Esophagus muscularis mucosa (tissue), 3 donors: Measurements from ENCODE around the gene QSER1.

Experiments used
- POLR2A ChIP-seq: fragments of 450-650 bp; IDR thresholded peaks from one replicate; pipeline ENCODE4 v1.6.1; 2017; ENCODE audit warnings: antibody characterized with exemption, moderate library complexity, mild to moderate bottlenecking, low read depth
- POLR2AphosphoS5 ChIP-seq, 2 donors: sonication (generic); formaldehyde crosslinking; IDR thresholded peaks; one replicate each; pipeline ENCODE4 v1.6.1; 2017; ENCODE audit warnings: antibody characterized with exemption in 2 of 2
- TF ChIP-seq, protein P1 (sequence below), 3 experiments: fragments of 200-600 bp in 2 of 3; fragments of 450-650 bp in 1 of 3; sonication (generic) in 2 of 3; IDR thresholded peaks; one replicate each; pipeline ENCODE4 v1.5.1; 2017 to 2019; ENCODE audit warnings: antibody characterized with exemption in 3 of 3, mild to moderate bottlenecking in 2 of 3, moderate library complexity in 1 of 3

DNA sequence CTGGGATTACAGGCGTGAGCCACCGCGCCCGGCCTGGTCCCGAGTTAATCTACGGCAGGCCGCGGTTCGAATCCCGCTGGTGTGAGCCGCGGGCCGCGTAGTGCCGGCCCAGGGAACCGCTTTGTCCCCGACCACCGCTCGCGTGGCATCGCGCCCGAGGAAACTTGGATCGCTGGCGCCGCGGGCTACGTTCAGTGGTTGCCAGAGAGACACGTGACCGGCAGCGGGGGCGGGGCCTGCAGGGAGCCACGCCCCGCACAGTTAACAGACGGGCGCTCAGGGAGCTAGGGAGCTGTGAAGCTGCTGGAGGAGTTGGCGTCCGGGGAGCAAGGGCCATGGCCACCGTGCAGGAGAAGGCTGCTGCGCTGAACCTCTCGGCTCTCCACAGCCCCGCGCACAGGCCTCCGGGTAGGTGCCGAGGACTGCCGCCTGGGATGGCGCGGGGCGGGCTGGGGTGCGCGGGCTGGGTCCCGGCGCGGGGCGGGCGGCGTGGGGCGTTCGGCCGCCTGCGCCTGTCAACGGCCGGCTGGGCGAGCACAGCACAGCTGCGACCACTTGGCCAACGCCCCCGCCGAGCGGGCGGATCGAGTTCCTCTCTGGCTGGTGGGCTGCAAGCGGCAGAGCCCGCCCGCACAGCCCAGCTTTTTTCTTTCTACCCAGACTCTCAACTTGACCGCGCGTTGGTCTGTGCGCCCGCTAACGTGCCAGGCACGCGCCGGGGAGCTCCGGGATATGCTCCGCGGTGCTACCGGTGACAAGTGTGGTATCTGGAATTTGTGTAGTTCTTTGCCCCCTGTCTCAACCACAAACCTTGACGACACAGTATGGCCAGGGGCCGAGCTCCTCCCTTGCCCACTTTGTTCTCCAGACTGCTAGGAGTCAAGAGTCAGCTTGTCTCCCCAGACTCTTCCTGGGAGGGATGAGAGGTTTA, 123.3 kb downstream of the QSER1 start, which contains the start of gene DEPDC7:
- TF ChIP-seq, protein P1, sequence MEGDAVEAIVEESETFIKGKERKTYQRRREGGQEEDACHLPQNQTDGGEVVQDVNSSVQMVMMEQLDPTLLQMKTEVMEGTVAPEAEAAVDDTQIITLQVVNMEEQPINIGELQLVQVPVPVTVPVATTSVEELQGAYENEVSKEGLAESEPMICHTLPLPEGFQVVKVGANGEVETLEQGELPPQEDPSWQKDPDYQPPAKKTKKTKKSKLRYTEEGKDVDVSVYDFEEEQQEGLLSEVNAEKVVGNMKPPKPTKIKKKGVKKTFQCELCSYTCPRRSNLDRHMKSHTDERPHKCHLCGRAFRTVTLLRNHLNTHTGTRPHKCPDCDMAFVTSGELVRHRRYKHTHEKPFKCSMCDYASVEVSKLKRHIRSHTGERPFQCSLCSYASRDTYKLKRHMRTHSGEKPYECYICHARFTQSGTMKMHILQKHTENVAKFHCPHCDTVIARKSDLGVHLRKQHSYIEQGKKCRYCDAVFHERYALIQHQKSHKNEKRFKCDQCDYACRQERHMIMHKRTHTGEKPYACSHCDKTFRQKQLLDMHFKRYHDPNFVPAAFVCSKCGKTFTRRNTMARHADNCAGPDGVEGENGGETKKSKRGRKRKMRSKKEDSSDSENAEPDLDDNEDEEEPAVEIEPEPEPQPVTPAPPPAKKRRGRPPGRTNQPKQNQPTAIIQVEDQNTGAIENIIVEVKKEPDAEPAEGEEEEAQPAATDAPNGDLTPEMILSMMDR (IDR thresholded peaks at IDR 0.05): no peak
- peak; percentile 56 to 69 for TF ChIP-seq POLR2AphosphoS5 (IDR thresholded peaks at IDR 0.05)
- no peak for TF ChIP-seq POLR2A
